A673 (cell line): ENCODE measurements around the gene TMC3. TPM values are rescaled to one million over a fixed set of nuclear protein-coding genes. Genes with fewer than 3 reads are reported as not detected.

ENCODE experiments used
- BruUV-seq: library from RNA; stranded (reverse); fragments of 400-500 nt; replicated peaks from 2 replicates; lab custom pipeline; 2021; lab: Mats Ljungman, UMichigan
- CTCF ChIA-PET: fragments of 300-600 bp; sonication (Branson Sonifier 250); formaldehyde crosslinking; loops from one replicate; lab custom pipeline; 2022; ENCODE audit warnings: antibody characterized with exemption; lab: Charles Lee
- POLR2A ChIA-PET: fragments of 300-600 bp; sonication (Branson Sonifier 250); formaldehyde crosslinking; loops from one replicate; lab custom pipeline; 2022; ENCODE audit warnings: antibody characterized with exemption; ENCODE audit not compliant: low non-redundant PET; lab: Charles Lee
- DNase-seq: peaks from one replicate; pipeline ENCODE4 v3.0.0-alpha.2; 2015; ENCODE audit warnings: low spot score
- H3K27ac ChIP-seq: fragments of 200-600 bp; sonication (generic); 2 replicates; pipeline ENCODE4 v1.5.1; 2016; ENCODE audit warnings: mixed run types, low read depth, mild to moderate bottlenecking, mixed read lengths, antibody characterized with exemption, low read length; ENCODE audit not compliant: poor library complexity, severe bottlenecking
- H3K27me3 ChIP-seq: fragments of 200-600 bp; sonication (generic); replicated peaks from 2 replicates; pipeline ENCODE4 v1.6.1; 2017; ENCODE audit warnings: mixed run types, low read depth, mild to moderate bottlenecking, mixed read lengths, antibody characterized with exemption, low read length; ENCODE audit not compliant: insufficient read depth, poor library complexity
- H3K36me3 ChIP-seq: fragments of 200-600 bp; sonication (generic); 2 replicates; pipeline ENCODE4 v1.6.1; 2016; ENCODE audit warnings: mixed run types, mild to moderate bottlenecking, mixed read lengths, antibody characterized with exemption, low read length; ENCODE audit not compliant: insufficient read depth, poor library complexity, severe bottlenecking
- H3K4me1 ChIP-seq: fragments of 200-600 bp; sonication (generic); 2 replicates; pipeline ENCODE4 v1.6.1; 2017; ENCODE audit warnings: mixed run types, mild to moderate bottlenecking, mixed read lengths, antibody characterized with exemption, low read length; ENCODE audit not compliant: insufficient read depth, poor library complexity, severe bottlenecking
- H3K4me3 ChIP-seq: fragments of 200-600 bp; sonication (generic); 2 replicates; pipeline ENCODE4 v1.5.1; 2016; ENCODE audit warnings: low read depth, mixed run types, mild to moderate bottlenecking, mixed read lengths, low read length; ENCODE audit not compliant: poor library complexity, severe bottlenecking
- H3K9me3 ChIP-seq: fragments of 200-600 bp; sonication (generic); 2 replicates; pipeline ENCODE4 v1.6.1; 2016; ENCODE audit warnings: mixed run types, low read depth, mild to moderate bottlenecking, mixed read lengths, antibody characterized with exemption, low read length; ENCODE audit not compliant: poor library complexity, severe bottlenecking
- CTCF ChIP-seq: fragments of 300-800, 200-600 bp; sonication (generic); conservative IDR thresholded peaks from 2 replicates; pipeline ENCODE4 v1.5.1; 2017; ENCODE audit warnings: low read depth, mild to moderate bottlenecking, antibody characterized with exemption, low read length, moderate library complexity, mixed read lengths
- EZH2 ChIP-seq: fragments of 200-600 bp; sonication (generic); IDR thresholded peaks from 2 replicates; pipeline ENCODE4 v1.6.1; 2017; ENCODE audit warnings: borderline replicate concordance, low read depth, mild to moderate bottlenecking, mixed read lengths, antibody characterized with exemption, low read length; ENCODE audit not compliant: poor library complexity, severe bottlenecking
- intact Hi-C: fragments of 100-400 bp; cut with micrococcal nuclease; formaldehyde crosslinking; loops from one replicate; pipeline ENCODE4 v1.10.0; 2022; ENCODE audit not compliant: unreplicated experiment
- total RNA-seq: library from RNA; stranded (reverse); gene quantifications from 2 replicates; pipeline ENCODE4 v1.2.3, GENCODE V29; 2021

The TMC3 gene
- total RNA-seq, 1 experiment from 2014 or later: not detected

- CTCF ChIA-PET: no interaction called here
These were observed 39.8 kb upstream of the TMC3 start for GRCh38 chr15:81413851-81414250.

GRCh38 chr15:81411969-81412633 lies 38.1 kb upstream of the TMC3 start:
- no peak overlapping the region for H3K4me3 ChIP-seq
- DNase-seq: no peak
- no peaks in the 10 kb centered on the region for H3K9me3 ChIP-seq
- intact Hi-C loops: loop anchor here (2.0 to 10.0 kb wide), 2 partner anchors 633 to 787 kb away; partner anchors contain the start of gene MEX3B
- H3K27ac ChIP-seq: no peak overlapping the region
- ChIA-PET POLR2A (interaction anchor here (0.5 kb wide), 1 partner anchor 460 kb away, joined by 3 read pairs; no protein-coding TSS in a partner anchor), CTCF (no interaction called here)
- H3K4me1 ChIP-seq: no peaks in the 10 kb centered on the region
- H3K36me3 ChIP-seq: no peaks in the 10 kb centered on the region
- peaks cover 25% of the 10 kb centered on the region for H3K27me3 ChIP-seq
- no peak for TF ChIP-seq EZH2
- TF ChIP-seq CTCF: no peak
- no TSS peak for BruUV-seq

More at GRCh38 chr15:81413851-81414250, 39.8 kb upstream of the TMC3 start:
- no peak for DNase-seq
- Histone ChIP-seq H3K4me1 (no peaks in the 10 kb centered on the region), H3K27me3 (peaks cover 8% of the 10 kb centered on the region), H3K9me3 (no peaks in the 10 kb centered on the region), H3K4me3 (no peak overlapping the region), H3K36me3 (no peaks in the 10 kb centered on the region), H3K27ac (no peak overlapping the region)
- intact Hi-C loops: loop anchor here (10.0 kb wide), 1 partner anchor 631 kb away; the partner anchor contains the start of gene MEX3B
- no TSS peak for BruUV-seq
- POLR2A ChIA-PET: interaction anchor here (0.5 kb wide), 1 partner anchor 153 kb away, joined by 3 read pairs; no protein-coding TSS in a partner anchor
- no peak for TF ChIP-seq EZH2
- no peak for TF ChIP-seq CTCF

DNA sequence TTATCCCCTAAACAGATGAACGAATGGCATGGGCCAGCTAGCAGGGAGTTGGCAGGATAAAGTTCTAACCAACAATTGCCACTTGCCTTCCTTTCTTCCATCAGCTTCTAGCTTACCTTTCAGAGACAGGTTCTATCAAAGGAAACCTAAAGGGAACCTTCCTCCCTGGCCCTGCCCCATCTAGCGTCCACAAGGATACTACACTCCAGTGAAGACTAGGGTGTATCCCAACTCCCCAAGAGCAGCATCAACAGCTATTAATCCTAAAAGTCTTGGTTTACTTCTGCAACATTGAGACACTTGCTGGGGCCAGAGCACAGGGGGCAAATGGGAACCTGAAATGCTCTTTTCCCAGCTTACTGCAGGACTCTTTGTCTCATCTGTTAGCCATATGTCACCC lies 37.0 kb upstream of the TMC3 start:
- H3K4me1 ChIP-seq: no peaks in the 10 kb centered on the region
- no peak for DNase-seq
- H3K4me3 ChIP-seq: no peak overlapping the region
- H3K27me3 ChIP-seq: peaks cover 35% of the 10 kb centered on the region
- CTCF ChIA-PET: interaction anchor here (1.2 kb wide), 1 partner anchor 145 kb away, joined by 7 read pairs; no protein-coding TSS in a partner anchor
- TF ChIP-seq EZH2 (no peak), CTCF (no peak)
- BruUV-seq: no TSS peak
- intact Hi-C loops: loop anchor here (2.0 to 10.0 kb wide), 2 partner anchors 634 to 788 kb away; partner anchors contain the start of gene MEX3B
- POLR2A ChIA-PET: no interaction called here
- no peak overlapping the region for H3K27ac ChIP-seq
- H3K9me3 ChIP-seq: no peaks in the 10 kb centered on the region
- H3K36me3 ChIP-seq: no peaks in the 10 kb centered on the region
